DMS 273 treated with DMSO at 0.1 percent for 48 hours (cell line): ENCODE results near the gene ATP6V1F.

ENCODE experiments used
- DNase-seq: peaks from one replicate; lab custom pipeline; 2025; lab: John Stamatoyannopoulos, UW

Gene ATP6V1F

GRCh38 chr7:128849156-128849515 is 13.5 kb upstream of the ATP6V1F start:
- no peak for DNase-seq

- no peak for DNase-seq
Measured at GRCh38 chr7:128849804-128850490, 12.7 kb upstream of the ATP6V1F start.

GRCh38 chr7:128852537-128853254 is 10.0 kb upstream of the ATP6V1F start:
- no peak for DNase-seq

DNA sequence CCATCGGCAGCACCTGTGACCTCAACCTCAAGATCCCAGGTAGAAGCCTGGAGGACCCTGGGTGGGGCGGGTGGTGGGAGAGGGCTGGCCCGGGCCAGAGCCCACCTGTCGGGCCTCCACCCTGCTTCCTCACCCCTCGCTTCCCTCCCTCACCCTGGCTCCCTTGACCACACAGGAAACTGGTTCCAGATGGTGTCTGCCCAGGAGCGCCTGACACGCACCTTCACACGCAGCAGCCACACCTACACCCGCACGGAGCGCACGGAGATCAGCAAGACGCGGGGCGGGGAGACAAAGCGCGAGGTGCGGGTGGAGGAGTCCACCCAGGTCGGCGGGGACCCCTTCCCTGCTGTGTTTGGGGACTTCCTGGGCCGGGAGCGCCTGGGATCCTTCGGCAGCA is 8.9 kb upstream of the ATP6V1F start:
- DNase-seq: no peak

DNA sequence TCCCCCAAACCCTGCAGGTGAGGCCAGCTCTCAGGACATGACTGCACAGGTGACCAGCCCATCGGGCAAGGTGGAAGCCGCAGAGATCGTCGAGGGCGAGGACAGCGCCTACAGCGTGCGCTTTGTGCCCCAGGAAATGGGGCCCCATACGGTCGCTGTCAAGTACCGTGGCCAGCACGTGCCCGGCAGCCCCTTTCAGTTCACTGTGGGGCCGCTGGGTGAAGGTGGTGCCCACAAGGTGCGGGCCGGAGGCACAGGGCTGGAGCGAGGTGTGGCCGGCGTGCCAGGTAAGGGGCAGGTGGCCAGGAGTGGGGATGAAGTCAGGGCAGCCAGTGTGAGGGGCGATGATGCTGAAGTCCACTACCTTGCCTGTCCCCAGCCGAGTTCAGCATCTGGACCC is 8.3 kb upstream of the ATP6V1F start:
- no peak for DNase-seq

GRCh38 chr7:128855559-128855958 is 7.1 kb upstream of the ATP6V1F start:
- DNase-seq: no peak

DNA sequence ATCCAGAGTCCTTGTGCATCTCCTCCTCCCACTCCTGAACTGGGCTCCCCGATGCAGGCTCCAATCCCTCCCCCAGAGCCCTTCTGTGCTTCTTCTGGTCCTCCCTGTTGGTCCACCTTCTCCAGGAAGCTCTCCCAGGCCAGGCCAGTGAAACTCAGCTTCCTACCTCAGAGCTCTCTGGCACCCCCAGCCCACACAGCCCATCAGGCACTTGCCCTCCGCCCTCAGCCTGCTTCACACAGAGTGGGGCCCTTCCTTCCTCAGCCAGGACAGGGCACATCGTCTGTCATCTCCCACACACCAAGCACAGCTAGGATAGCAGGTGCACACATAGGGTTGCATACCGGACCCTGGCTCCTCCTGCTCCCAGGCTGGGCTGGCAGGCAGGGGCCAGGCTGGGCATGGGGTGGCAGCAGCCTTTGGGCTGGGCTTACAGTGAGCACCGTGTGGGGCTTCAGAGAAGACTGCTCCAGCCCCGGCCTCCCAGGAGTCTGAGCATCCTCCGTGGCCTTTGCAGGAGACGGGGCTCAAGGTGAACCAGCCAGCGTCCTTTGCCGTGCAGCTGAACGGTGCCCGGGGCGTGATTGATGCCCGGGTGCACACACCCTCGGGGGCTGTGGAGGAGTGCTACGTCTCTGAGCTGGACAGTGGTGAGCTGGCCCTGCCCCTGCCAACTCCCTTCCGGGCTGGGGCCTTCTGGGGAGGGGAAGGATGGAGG is 6.5 kb upstream of the ATP6V1F start:
- no peak for DNase-seq

DNA sequence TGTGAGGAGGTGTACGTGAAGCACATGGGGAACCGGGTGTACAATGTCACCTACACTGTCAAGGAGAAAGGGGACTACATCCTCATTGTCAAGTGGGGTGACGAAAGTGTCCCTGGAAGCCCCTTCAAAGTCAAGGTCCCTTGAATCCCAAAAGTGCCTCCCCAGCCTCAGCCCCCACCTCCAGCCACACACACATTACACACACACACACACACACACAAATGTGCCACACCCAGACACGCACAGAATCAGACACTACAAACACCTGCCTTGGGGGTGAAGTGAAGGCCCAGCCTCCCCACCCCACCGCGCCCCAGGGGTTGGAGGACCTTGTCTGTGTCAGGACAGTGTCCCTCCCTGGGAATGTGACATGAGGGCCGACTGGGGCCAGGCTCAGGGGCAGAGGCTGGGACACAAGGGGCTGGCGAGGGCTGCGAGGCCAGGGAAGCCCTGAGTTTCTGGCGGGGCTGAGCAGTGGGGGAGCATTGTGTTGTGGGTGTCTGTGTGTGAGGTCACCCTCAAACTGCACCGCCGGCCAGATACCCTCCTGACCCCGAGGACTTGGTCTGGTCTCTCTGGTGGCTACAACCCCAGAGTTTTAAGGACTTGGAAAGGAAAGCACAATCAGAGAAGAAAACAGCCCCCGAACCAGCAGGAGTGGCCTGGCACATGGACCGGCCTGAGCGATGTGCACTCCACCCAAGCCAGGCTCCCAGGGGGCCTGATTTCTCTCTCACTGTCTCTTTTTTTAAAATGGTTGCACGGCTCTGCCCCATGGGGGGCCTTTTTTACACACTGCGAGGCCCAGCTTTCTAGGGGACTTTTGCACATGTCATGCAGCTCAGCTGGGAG is 4.0 kb upstream of the ATP6V1F start:
- DNase-seq: no peak

DNA sequence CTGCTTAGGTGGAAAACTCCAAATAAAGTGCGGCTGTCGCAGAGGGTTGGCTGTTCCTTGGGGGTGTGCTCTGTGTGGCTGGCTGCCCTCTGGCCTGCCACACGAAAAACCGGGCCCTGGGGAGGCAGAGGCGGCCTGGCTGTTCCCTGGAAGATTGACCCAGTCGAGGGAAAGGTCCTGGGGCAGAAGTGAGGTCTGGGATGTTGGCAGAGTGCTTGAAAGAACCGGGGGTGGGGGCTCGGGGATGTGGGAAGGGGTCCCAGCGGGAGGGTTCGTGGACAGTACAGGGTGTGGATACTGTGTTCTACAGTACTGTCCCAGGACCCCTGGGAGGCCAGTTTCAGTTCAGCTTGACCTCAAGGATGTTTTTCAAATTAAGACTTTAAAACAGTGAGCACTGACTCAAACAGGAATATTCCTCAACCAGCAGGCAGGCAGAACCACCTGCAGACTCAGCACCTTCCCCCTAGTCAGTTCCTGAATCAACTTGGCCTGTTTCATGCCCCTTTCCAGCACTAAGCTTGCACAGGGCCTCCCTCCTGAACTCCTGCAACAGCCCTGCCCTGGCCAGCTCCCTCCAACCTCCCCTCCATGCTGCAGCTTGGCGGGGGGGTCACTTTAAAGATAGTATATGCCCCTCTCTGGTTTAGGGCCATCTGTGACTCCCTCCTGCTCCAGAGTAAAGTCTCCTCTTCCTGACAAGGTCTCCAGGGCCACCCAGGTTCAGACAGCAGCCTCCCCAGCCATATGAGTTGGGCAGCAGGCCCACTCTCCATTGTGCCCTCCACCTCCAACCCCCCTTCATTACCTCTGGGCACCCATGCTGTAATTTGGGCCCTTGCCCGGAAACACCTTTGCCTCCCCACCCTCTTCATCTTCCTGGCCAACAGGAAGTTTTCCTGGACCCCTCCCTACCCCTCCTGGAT is 3.2 kb upstream of the ATP6V1F start:
- no peak for DNase-seq

DNA sequence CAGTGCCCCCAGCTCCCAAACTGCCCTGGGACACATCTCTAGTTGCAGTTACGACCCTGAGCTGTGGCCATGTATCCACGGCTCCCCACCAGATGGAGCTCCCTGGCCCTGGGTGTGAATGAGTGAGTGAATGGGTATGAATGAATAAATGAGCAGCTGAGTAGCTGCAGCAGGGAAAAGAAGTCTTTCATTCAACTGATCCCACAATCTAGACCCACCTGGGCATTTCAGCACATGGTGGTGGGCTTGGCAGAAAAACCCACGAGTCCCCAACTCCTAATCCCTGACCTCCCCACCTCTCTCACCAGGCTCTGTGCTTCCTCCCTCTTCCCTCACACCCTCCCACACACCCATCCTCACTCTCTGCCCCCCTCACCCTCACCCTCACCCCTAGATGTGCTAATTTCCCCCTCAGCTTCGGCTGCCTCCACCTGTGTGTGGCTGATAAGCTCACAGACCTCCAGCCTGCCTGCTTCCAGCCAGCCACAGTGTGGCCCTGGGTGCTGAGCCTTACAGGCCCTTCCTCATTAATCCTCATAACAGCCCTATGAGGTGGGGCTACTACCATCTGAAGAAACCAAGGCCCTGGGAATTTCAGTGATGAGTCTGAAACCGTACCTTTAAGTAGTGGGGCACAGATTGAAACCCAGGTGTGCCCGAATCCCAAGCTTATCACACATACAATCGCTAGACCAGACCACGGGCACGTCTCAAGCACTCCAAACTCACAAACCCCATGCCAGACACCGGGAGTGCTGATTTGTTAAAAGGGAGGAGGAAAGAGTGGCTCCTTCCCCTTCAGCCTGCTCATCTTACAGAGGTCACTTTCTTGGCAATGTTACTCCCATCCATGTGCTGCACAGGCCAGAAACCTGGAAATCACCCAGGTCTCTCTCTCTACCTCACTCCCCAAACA is 2.2 kb upstream of the ATP6V1F start:
- peak; percentile 23 for DNase-seq

DNA sequence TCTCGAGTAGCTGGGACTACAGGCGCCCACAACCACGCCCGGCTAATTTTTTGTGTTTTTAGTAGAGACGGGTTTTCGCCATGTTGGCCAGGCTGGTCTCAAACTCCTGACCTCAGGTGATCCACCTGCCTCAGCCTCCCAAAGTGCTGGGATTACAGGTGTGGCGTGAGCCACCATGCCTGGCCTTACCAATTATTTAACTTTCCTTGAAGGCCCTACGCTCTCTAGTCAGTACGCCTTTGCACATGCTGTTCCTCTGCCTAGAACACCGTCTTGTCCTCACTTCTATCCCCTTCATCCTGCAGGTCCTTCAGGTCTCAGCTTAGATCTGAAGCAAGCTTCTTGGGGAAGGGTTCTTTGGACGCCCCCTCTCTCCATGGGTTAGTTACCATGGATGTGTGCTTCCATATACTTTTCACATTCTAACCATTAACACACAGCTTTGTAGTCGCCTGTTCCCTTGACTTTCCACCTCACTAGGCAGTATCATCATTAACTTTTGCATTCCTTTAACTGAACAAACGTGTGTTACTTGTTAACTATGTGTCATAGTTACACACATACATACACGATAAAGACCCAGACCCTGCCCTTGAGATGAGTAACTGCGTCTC is 592 bp upstream of the ATP6V1F start:
- DNase-seq: no peak

- peak; percentile 56 for DNase-seq
Measured at GRCh38 chr7:128863433-128863989, 855 bp downstream of the ATP6V1F start.

- no peak for DNase-seq
Measured at GRCh38 chr7:128865303-128865702, 2.6 kb downstream of the ATP6V1F start.

DNA sequence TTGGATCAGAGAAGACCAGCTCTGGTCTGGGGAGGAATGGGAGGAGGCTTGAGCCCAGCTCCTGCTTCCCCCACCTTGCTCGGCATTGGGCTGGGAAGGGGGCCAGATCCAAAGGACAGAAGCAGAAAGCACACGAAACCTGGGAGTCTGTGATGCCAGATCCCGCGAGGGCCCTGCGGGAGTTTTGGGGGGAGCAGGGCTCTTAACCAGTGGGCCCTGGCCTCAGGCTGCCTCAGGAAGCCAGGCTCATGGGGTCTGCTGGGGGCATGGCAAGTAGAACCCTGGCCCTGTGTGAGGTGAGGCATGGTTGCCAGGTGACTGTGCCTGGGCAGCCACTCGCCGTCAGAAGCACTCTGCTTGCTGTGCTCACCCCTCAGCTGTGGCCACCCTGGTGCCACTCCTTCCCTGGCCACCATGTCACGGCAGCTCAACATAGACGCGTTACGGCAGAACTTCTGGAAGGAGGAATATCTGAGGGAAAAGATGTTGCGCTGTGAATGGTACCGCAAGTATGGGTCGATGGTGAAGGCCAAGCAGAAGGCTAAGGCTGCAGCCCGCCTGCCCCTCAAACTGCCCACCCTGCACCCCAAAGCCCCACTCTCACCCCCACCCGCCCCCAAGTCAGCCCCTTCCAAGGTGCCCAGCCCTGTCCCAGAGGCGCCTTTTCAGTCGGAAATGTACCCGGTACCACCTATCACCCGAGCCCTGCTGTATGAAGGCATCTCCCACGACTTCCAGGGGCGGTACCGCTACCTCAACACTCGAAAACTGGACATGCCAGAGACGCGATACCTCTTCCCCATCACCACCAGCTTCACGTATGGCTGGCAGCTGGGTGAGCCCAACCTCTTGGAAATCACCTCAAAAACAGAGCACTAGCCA is 3.6 kb downstream of the ATP6V1F start:
- no peak for DNase-seq

- DNase-seq: no peak
Measured at GRCh38 chr7:128867241-128867640, 4.6 kb downstream of the ATP6V1F start.

DNA sequence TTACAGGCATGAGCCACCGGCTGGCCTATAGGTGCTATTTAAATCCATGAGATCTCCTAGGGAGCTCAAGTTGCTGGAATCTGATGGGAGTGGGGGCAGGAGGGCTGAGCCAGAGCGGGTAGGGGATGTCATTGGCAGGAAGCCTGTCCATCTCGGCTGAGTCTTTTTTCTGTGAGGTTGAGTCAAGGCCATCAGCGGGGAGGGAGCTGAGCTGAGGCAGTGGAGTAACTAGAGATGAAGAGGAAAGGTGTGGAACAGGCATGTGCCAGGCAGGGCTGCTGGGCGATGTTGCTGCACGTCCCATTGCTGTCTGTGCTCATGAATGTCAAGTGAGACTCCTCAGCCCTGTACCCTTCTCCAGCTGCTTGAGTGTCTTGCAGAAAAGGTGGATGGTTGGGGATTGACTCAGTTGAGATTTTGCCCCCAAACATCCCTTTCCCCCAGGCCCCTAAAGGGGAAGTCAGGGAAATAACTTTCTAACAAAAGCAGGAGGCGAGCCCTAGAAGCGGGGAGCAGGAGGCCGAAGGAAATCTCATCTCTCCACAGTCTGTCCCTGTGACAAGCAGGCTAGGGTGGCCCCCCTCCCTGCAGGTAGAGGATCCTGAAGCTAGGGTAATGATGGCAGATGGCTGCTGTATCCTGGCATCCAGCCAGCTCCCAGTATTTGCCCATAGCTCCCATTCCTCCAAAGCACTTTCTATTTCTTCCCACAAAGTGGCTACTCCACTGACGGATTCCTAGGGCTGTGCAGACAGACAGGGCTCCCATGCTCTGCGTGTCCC is 5.4 kb downstream of the ATP6V1F start:
- peak; percentile 94 for DNase-seq

GRCh38 chr7:128868624-128869137 is 6.0 kb downstream of the ATP6V1F start:
- no peak for DNase-seq
